Measurements from ENCODE around the gene PIP4K2A.

PIP4K2A gene

GRCh38 chr10:22606164-22606614 is 108.2 kb downstream of the PIP4K2A start:
- no peak overlapping the region for H3K4me2 ChIP-seq (ENCODE audit: low read length)
- no peaks in the 10 kb centered on the region for H3K79me1 ChIP-seq (ENCODE audit: low read length)
- H3K36me3 ChIP-seq (ENCODE audit: control insufficient read depth in 1 of 2, insufficient read depth in 2 of 2, low read length in 2 of 2), result peaks cover 6 to 7% of the 10 kb centered on the region in 2 experiments
- peaks cover 1% of the 10 kb centered on the region for H3K9me3 ChIP-seq (ENCODE audit: insufficient read depth, low read depth, low read length)
- H2AK5ac ChIP-seq (ENCODE audit: low read length), result no peak overlapping the region
- no peaks in the 10 kb centered on the region for H3K79me2 ChIP-seq (ENCODE audit: control insufficient read depth, insufficient read depth, low read length, poor library complexity)
- no peak overlapping the region for H3K14ac ChIP-seq (ENCODE audit: low read length)
- WGBS (ENCODE audit: extremely low coverage, insufficient coverage, insufficient read length), result no CpG with 5 or more reads among the region's 6 CpGs
- no peak overlapping the region for H3K4me3 ChIP-seq (ENCODE audit: low read depth, low read length)
- no peaks in the 10 kb centered on the region for H3K27me3 ChIP-seq (ENCODE audit: insufficient read depth, low read length)
- no peak overlapping the region for H4K8ac ChIP-seq (ENCODE audit: low read depth, low read length)
- H3K4me1 ChIP-seq (ENCODE audit: control insufficient read depth in 1 of 2, insufficient read depth in 2 of 2, low read length in 2 of 2), result peaks cover 15 to 20% of the 10 kb centered on the region in 2 experiments
- no peak overlapping the region for H3K18ac ChIP-seq (ENCODE audit: low read length)
- H3K27ac ChIP-seq (ENCODE audit: low read depth, low read length), result no peak overlapping the region
- H3K23ac ChIP-seq (ENCODE audit: low read length), result no peak overlapping the region
- no peak overlapping the region for H4K91ac ChIP-seq (ENCODE audit: low read depth, low read length)
- DNase-seq, result peak; percentile 8 to 27
- H2AFZ ChIP-seq (ENCODE audit: insufficient read depth, low read length, poor library complexity), result no peak overlapping the region
- H4K12ac ChIP-seq (ENCODE audit: low read depth, low read length), result no peak overlapping the region
- H3K9ac ChIP-seq (ENCODE audit: low read length), result no peak overlapping the region
- no peak overlapping the region for H2BK120ac ChIP-seq (ENCODE audit: insufficient read depth, low read length, poor library complexity)
- no peak overlapping the region for H2BK12ac ChIP-seq (ENCODE audit: low read length)
- no peak overlapping the region for H3K4ac ChIP-seq (ENCODE audit: low read depth, low read length)
- no peak overlapping the region for H2BK5ac ChIP-seq (ENCODE audit: low read depth, low read length, poor library complexity)

- no peak overlapping the region for H2AK5ac ChIP-seq (ENCODE audit: low read length)
- H3K79me2 ChIP-seq (ENCODE audit: control insufficient read depth, insufficient read depth, low read length, poor library complexity), result no peaks in the 10 kb centered on the region
- H2BK5ac ChIP-seq (ENCODE audit: low read depth, low read length, poor library complexity), result no peak overlapping the region
- H2AFZ ChIP-seq (ENCODE audit: insufficient read depth, low read length, poor library complexity), result no peak overlapping the region
- peaks cover 17 to 21% of the 10 kb centered on the region in 2 experiments for H3K4me1 ChIP-seq (ENCODE audit: control insufficient read depth in 1 of 2, insufficient read depth in 2 of 2, low read length in 2 of 2)
- H2BK12ac ChIP-seq (ENCODE audit: low read length), result no peak overlapping the region
- H3K4ac ChIP-seq (ENCODE audit: low read depth, low read length), result no peak overlapping the region
- H3K14ac ChIP-seq (ENCODE audit: low read length), result no peak overlapping the region
- H3K79me1 ChIP-seq (ENCODE audit: low read length), result no peaks in the 10 kb centered on the region
- H3K27ac ChIP-seq (ENCODE audit: low read depth, low read length), result no peak overlapping the region
- H3K23ac ChIP-seq (ENCODE audit: low read length), result no peak overlapping the region
- H3K18ac ChIP-seq (ENCODE audit: low read length), result no peak overlapping the region
- peak in 1 of 2 donors; percentile 44 for DNase-seq
- no peaks in the 10 kb centered on the region for H3K27me3 ChIP-seq (ENCODE audit: insufficient read depth, low read length)
- peaks cover 1% of the 10 kb centered on the region for H3K9me3 ChIP-seq (ENCODE audit: insufficient read depth, low read depth, low read length)
- no peak overlapping the region for H4K91ac ChIP-seq (ENCODE audit: low read depth, low read length)
- no peak overlapping the region for H4K12ac ChIP-seq (ENCODE audit: low read depth, low read length)
- H4K8ac ChIP-seq (ENCODE audit: low read depth, low read length), result no peak overlapping the region
- H2BK120ac ChIP-seq (ENCODE audit: insufficient read depth, low read length, poor library complexity), result no peak overlapping the region
- H3K36me3 ChIP-seq (ENCODE audit: control insufficient read depth in 1 of 2, insufficient read depth in 2 of 2, low read length in 2 of 2), result peaks cover 6 to 7% of the 10 kb centered on the region in 2 experiments
- WGBS (ENCODE audit: extremely low coverage, insufficient coverage, insufficient read length), result no CpG with 5 or more reads among the region's 4 CpGs
- H3K9ac ChIP-seq (ENCODE audit: low read length), result no peak overlapping the region
- H3K4me3 ChIP-seq (ENCODE audit: low read depth, low read length), result no peak overlapping the region
- no peak overlapping the region for H3K4me2 ChIP-seq (ENCODE audit: low read length)
Observed at GRCh38 chr10:22605168-22605567, 109.2 kb downstream of the PIP4K2A start.

DNA sequence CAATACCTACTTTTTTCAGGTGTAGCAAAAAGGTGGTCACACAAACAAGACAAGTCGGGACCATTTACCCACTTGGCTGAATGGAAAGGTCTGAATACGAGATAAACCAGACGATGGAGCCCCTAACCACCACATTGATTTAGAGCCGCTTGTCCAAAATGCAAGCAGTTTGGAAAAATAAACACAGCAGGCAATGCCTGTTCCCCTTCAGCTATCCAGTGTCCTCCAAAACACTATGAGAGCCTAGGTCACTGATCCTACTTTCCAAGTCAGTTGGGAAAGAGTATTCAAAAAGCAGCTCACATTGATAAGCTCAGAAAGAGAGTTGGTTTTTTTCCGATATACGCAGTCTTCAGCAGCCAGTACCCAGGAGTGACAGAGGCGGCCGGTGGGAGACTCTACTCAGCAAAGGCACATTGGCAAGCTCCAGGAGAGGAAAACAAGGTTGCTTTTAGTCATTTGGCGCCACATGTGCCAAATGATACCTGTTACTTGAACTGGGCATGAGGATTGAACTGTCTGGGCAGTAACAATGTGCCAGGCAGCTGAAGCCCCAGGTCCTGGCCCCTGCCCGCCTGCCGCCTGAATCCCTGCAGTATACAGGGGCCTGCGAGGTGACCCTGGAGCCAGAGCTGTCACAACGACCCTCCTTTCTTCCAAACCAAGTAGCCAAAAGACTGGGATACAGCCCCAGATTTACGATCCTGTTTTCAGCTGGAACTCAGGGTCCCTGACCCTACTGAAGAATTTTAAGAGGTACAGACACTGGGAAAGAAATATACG is 109.8 kb downstream of the PIP4K2A start:
- Histone ChIP-seq H3K79me1 (ENCODE audit: low read length) (no peaks in the 10 kb centered on the region), H3K4me3 (ENCODE audit: low read depth, low read length) (no peak overlapping the region), H3K9ac (ENCODE audit: low read length) (no peak overlapping the region), H3K9me3 (ENCODE audit: insufficient read depth, low read depth, low read length) (no peaks in the 10 kb centered on the region), H2BK120ac (ENCODE audit: insufficient read depth, low read length, poor library complexity) (no peak overlapping the region), H4K12ac (ENCODE audit: low read depth, low read length) (no peak overlapping the region), H3K4me1 (ENCODE audit: control insufficient read depth in 1 of 2, insufficient read depth in 2 of 2, low read length in 2 of 2) (peaks cover 17 to 21% of the 10 kb centered on the region in 2 experiments), H4K91ac (ENCODE audit: low read depth, low read length) (no peak overlapping the region), H3K79me2 (ENCODE audit: control insufficient read depth, insufficient read depth, low read length, poor library complexity) (no peaks in the 10 kb centered on the region), H2BK5ac (ENCODE audit: low read depth, low read length, poor library complexity) (no peak overlapping the region), H3K36me3 (ENCODE audit: control insufficient read depth in 1 of 2, insufficient read depth in 2 of 2, low read length in 2 of 2) (peaks cover 6 to 7% of the 10 kb centered on the region in 2 experiments), H3K18ac (ENCODE audit: low read length) (no peak overlapping the region), H3K4ac (ENCODE audit: low read depth, low read length) (no peak overlapping the region), H3K4me2 (ENCODE audit: low read length) (no peak overlapping the region), H3K27ac (ENCODE audit: low read depth, low read length) (no peak overlapping the region), H2AFZ (ENCODE audit: insufficient read depth, low read length, poor library complexity) (no peak overlapping the region), H4K8ac (ENCODE audit: low read depth, low read length) (no peak overlapping the region), H2AK5ac (ENCODE audit: low read length) (no peak overlapping the region), H2BK12ac (ENCODE audit: low read length) (no peak overlapping the region), H3K27me3 (ENCODE audit: insufficient read depth, low read length) (no peaks in the 10 kb centered on the region), H3K14ac (ENCODE audit: low read length) (no peak overlapping the region), H3K23ac (ENCODE audit: low read length) (no peak overlapping the region)
- no peak for DNase-seq
- WGBS (ENCODE audit: extremely low coverage, insufficient coverage, insufficient read length), result no CpG with 5 or more reads among the region's 15 CpGs

GRCh38 chr10:22603581-22603980 is 110.8 kb downstream of the PIP4K2A start:
- H3K23ac ChIP-seq (ENCODE audit: low read length), result no peak overlapping the region
- peak; percentile 69 to 80 for DNase-seq
- no peak overlapping the region for H4K12ac ChIP-seq (ENCODE audit: low read depth, low read length)
- no peak overlapping the region for H2AFZ ChIP-seq (ENCODE audit: insufficient read depth, low read length, poor library complexity)
- H3K14ac ChIP-seq (ENCODE audit: low read length), result no peak overlapping the region
- H3K9ac ChIP-seq (ENCODE audit: low read length), result no peak overlapping the region
- no peak overlapping the region for H4K8ac ChIP-seq (ENCODE audit: low read depth, low read length)
- no peak overlapping the region for H3K27ac ChIP-seq (ENCODE audit: low read depth, low read length)
- no peaks in the 10 kb centered on the region for H3K27me3 ChIP-seq (ENCODE audit: insufficient read depth, low read length)
- H3K4me1 ChIP-seq (ENCODE audit: control insufficient read depth in 1 of 2, insufficient read depth in 2 of 2, low read length in 2 of 2), result peaks cover 17 to 25% of the 10 kb centered on the region in 2 experiments
- H2BK120ac ChIP-seq (ENCODE audit: insufficient read depth, low read length, poor library complexity), result no peak overlapping the region
- no peak overlapping the region for H3K4ac ChIP-seq (ENCODE audit: low read depth, low read length)
- H2BK5ac ChIP-seq (ENCODE audit: low read depth, low read length, poor library complexity), result no peak overlapping the region
- no peak overlapping the region for H3K4me3 ChIP-seq (ENCODE audit: low read depth, low read length)
- H3K79me1 ChIP-seq (ENCODE audit: low read length), result no peaks in the 10 kb centered on the region
- H4K91ac ChIP-seq (ENCODE audit: low read depth, low read length), result no peak overlapping the region
- no peaks in the 10 kb centered on the region for H3K79me2 ChIP-seq (ENCODE audit: control insufficient read depth, insufficient read depth, low read length, poor library complexity)
- no peaks in the 10 kb centered on the region for H3K9me3 ChIP-seq (ENCODE audit: insufficient read depth, low read depth, low read length)
- WGBS (ENCODE audit: extremely low coverage, insufficient coverage, insufficient read length), result no CpG with 5 or more reads among the region's 3 CpGs
- H2AK5ac ChIP-seq (ENCODE audit: low read length), result no peak overlapping the region
- no peak overlapping the region for H3K18ac ChIP-seq (ENCODE audit: low read length)
- no peak overlapping the region for H2BK12ac ChIP-seq (ENCODE audit: low read length)
- no peak overlapping the region for H3K4me2 ChIP-seq (ENCODE audit: low read length)
- H3K36me3 ChIP-seq (ENCODE audit: control insufficient read depth in 1 of 2, insufficient read depth in 2 of 2, low read length in 2 of 2), result peaks cover 6 to 7% of the 10 kb centered on the region in 2 experiments

Measured in trophoblast cell (in vitro differentiated cells and primary cell).